Smooth muscle cell (in vitro differentiated cells): ENCODE measurements around the gene CADM4. TPM values are rescaled to one million over a fixed set of nuclear protein-coding genes. Genes with fewer than 3 reads are reported as not detected.

Experiments used
- DNase-seq: peaks from one replicate; lab custom pipeline; 2025; ENCODE audit not compliant: unreplicated experiment; lab: John Stamatoyannopoulos, UW
- H2AFZ ChIP-seq: fragments of 200-600 bp; sonication (generic); 2 replicates; pipeline ENCODE4 v1.6.0; 2016; ENCODE audit warnings: antibody characterized with exemption, low read depth, mild to moderate bottlenecking
- H3F3A ChIP-seq: fragments of 200-600 bp; sonication (generic); 2 replicates; pipeline ENCODE4 v1.6.0; 2017; ENCODE audit warnings: antibody characterized with exemption, low read depth
- H3K27ac ChIP-seq: fragments of 200-600 bp; sonication (generic); 2 replicates; pipeline ENCODE4 v1.5.1; 2016; ENCODE audit warnings: low read depth, mild to moderate bottlenecking
- H3K27me3 ChIP-seq: fragments of 200-600 bp; sonication (generic); 2 replicates; pipeline ENCODE4 v1.6.1; 2016; ENCODE audit warnings: low read depth, mild to moderate bottlenecking
- H3K36me3 ChIP-seq: fragments of 200-600 bp; sonication (generic); 2 replicates; pipeline ENCODE4 v1.5.1; 2016; ENCODE audit warnings: low read depth
- H3K4me1 ChIP-seq: fragments of 200-600 bp; sonication (generic); 2 replicates; pipeline ENCODE4 v1.5.1; 2016; ENCODE audit warnings: low read depth
- H3K4me2 ChIP-seq: fragments of 200-600 bp; sonication (generic); 2 replicates; pipeline ENCODE4 v1.6.0; 2016; ENCODE audit warnings: mild to moderate bottlenecking
- H3K4me3 ChIP-seq: fragments of 200-600 bp; sonication (generic); 2 replicates; pipeline ENCODE4 v1.5.1; 2016; ENCODE audit warnings: mild to moderate bottlenecking
- H3K79me2 ChIP-seq: fragments of 200-600 bp; sonication (generic); 2 replicates; pipeline ENCODE4 v1.6.0; 2016; ENCODE audit warnings: low read depth, mild to moderate bottlenecking
- H3K9ac ChIP-seq: fragments of 200-600 bp; sonication (generic); 2 replicates; pipeline ENCODE4 v1.6.0; 2016; ENCODE audit warnings: low read depth
- H3K9me3 ChIP-seq: fragments of 200-600 bp; sonication (generic); replicated peaks from 2 replicates; pipeline ENCODE4 v1.5.1; 2016; ENCODE audit warnings: low read depth
- H4K20me1 ChIP-seq: fragments of 200-600 bp; sonication (generic); 2 replicates; pipeline ENCODE4 v1.6.0; 2016; ENCODE audit warnings: low read depth
- WGBS: methylation state at CpG from one replicate; pipeline ENCODE4 v1.1.7; 2016; ENCODE audit warnings: low lambda C conversion rate; 5-methylcytosine and 5-hydroxymethylcytosine counted together
- polyA plus RNA-seq: library from polyadenylated mRNA; unstranded; fragments of >200 nt; fragmentation: Nextera tagmentation; extraction: Ambion mirVana; gene quantifications from 2 replicates; pipeline ENCODE4 v1.2.1, GENCODE V29; 2016
- total RNA-seq: library from RNA; depleted of rRNA; stranded (reverse); fragments of >200 nt; gene quantifications from 2 replicates; pipeline ENCODE4 v1.2.3, GENCODE V29; 2014
- TF ChIP-seq, protein P1 (sequence below): fragments of 200-600 bp; sonication (generic); IDR thresholded peaks from 2 replicates; pipeline ENCODE4 v1.5.1; 2017; ENCODE audit warnings: borderline replicate concordance, mild to moderate bottlenecking, antibody characterized with exemption; ENCODE audit not compliant: insufficient read depth, poor library complexity, severe bottlenecking

Gene CADM4
- total and polyA plus RNA-seq, 2 experiments from 2014 or later = 1.9 to 2.4 TPM

DNA sequence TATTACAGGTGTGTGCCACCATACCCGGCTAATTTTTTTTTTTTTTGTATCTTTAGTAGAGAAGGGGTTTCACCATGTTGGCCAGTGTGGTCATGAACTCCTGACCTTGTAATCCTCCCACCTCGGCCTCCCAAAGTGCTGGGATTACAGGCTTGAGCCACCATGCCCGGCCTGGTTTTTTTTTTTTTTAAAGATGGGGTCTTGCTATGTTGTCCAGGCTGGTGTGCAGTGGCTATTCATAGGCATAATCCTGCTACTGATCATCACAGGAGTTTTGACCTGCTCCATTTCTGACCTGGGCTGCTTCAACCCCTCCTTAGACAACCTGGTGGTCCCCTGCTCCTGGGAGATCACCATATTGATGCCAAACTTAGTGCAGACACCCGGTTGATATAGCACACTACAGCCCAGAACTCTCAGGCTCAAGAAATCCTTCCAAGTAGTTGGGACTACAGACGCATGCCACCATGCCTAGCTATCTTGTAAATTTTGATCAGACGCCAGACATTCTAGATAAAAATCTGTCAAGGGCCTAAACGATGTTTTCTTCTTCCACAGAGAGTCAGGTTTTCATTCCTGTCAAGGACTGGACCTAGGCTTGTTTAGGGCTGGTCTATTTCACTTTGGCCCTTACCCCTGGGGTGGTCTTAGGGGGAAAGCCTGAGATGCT, 20.8 kb upstream of the CADM4 start:
- Histone ChIP-seq H3K27ac (no peak overlapping the region), H3K36me3 (peaks cover 18% of the 10 kb centered on the region), H4K20me1 (peaks cover 13% of the 10 kb centered on the region), H2AFZ (no peak overlapping the region), H3K4me2 (no peak overlapping the region), H3K9ac (no peak overlapping the region), H3K4me3 (no peak overlapping the region), H3K79me2 (no peaks in the 10 kb centered on the region), H3F3A (no peaks in the 10 kb centered on the region), H3K4me1 (no peaks in the 10 kb centered on the region), H3K27me3 (no peaks in the 10 kb centered on the region), H3K9me3 (no peaks in the 10 kb centered on the region)
- WGBS = 90% methylated on average over 7 of the region's 7 CpGs
- TF ChIP-seq, protein P1, sequence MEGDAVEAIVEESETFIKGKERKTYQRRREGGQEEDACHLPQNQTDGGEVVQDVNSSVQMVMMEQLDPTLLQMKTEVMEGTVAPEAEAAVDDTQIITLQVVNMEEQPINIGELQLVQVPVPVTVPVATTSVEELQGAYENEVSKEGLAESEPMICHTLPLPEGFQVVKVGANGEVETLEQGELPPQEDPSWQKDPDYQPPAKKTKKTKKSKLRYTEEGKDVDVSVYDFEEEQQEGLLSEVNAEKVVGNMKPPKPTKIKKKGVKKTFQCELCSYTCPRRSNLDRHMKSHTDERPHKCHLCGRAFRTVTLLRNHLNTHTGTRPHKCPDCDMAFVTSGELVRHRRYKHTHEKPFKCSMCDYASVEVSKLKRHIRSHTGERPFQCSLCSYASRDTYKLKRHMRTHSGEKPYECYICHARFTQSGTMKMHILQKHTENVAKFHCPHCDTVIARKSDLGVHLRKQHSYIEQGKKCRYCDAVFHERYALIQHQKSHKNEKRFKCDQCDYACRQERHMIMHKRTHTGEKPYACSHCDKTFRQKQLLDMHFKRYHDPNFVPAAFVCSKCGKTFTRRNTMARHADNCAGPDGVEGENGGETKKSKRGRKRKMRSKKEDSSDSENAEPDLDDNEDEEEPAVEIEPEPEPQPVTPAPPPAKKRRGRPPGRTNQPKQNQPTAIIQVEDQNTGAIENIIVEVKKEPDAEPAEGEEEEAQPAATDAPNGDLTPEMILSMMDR = no peak
- DNase-seq = no peak

DNA sequence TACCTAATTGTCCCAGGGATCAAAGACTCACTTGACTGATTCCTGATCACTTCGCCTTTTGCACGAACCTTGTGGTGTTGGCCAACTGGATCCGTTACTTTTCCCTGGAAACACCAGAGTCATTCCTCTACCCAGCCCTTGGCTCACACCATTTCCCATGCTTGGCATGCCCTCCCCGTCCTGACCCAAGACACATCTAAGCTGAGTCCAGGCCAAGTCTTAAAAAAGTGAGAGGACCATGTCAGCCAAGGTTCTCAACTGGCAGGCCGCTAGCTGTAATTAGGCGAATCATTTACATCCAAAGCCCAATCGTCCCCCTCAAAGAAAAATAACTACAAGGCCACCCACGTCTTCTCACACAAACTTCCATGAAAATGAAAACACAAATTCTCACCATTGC, 18.8 kb upstream of the CADM4 start:
- TF ChIP-seq, protein P1 = no peak
- H2AFZ ChIP-seq = no peak overlapping the region
- DNase-seq = no peak
- H3K4me2 ChIP-seq = no peak overlapping the region
- no peak overlapping the region for H3K4me3 ChIP-seq
- H3K27ac ChIP-seq = no peak overlapping the region
- 96% methylated on average over 8 of the region's 8 CpGs for WGBS
- H3K27me3 ChIP-seq = no peaks in the 10 kb centered on the region
- no peaks in the 10 kb centered on the region for H3K4me1 ChIP-seq
- H3K36me3 ChIP-seq = peaks cover 18% of the 10 kb centered on the region
- no peaks in the 10 kb centered on the region for H3K9me3 ChIP-seq
- H3K79me2 ChIP-seq = no peaks in the 10 kb centered on the region
- no peaks in the 10 kb centered on the region for H3F3A ChIP-seq
- H4K20me1 ChIP-seq = no peaks in the 10 kb centered on the region
- no peak overlapping the region for H3K9ac ChIP-seq

DNA sequence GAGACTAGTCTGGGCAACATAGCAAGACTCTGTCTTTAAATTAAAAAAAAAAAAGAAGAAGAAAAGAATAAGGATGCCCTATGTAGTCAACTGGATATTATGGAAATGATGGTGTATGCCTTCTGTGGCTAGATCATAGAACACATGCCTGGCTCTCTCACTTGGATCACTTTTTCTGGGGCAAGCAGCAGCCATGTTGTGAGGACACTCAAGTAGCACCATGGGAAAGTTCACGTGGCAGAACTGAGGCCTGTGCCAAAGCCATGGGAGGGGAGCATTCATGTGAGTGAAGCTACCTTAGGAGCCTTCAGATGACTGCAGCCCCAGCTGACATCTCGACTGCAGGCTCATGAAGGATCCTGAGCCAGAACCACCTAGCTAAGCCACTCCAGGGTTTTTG, 18.4 kb upstream of the CADM4 start:
- no peaks in the 10 kb centered on the region for H3K79me2 ChIP-seq
- peaks cover 18% of the 10 kb centered on the region for H3K36me3 ChIP-seq
- H3K27me3 ChIP-seq = no peaks in the 10 kb centered on the region
- 98% methylated on average over 2 of the region's 2 CpGs for WGBS
- no peaks in the 10 kb centered on the region for H3K4me1 ChIP-seq
- H3F3A ChIP-seq = no peaks in the 10 kb centered on the region
- no peak overlapping the region for H3K27ac ChIP-seq
- H4K20me1 ChIP-seq = no peaks in the 10 kb centered on the region
- TF ChIP-seq, protein P1 = no peak
- no peak overlapping the region for H2AFZ ChIP-seq
- no peaks in the 10 kb centered on the region for H3K9me3 ChIP-seq
- no peak overlapping the region for H3K4me3 ChIP-seq
- no peak for DNase-seq
- no peak overlapping the region for H3K9ac ChIP-seq
- no peak overlapping the region for H3K4me2 ChIP-seq

DNA sequence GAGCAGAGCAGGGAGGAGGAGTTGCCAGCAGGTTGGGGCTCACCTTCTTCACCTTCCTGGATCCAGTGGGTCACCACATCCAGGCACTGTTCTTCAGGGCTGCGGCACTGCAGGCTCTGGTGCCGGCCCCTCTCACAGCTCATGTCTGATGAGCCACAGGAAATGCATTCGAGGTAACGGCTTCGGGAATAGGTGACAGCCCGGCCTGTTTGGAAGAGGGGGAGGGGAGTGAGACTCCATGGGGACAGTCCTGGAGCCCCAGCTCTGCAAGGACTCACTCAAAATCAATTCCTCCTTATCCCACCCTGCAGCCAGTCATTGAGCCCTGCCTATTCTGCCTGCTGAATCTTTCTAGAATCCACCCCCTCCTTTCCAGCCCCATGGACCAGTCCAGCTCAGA, 16.8 kb upstream of the CADM4 start:
- no peak overlapping the region for H3K27ac ChIP-seq
- DNase-seq = no peak
- H3F3A ChIP-seq = no peaks in the 10 kb centered on the region
- H3K4me3 ChIP-seq = no peak overlapping the region
- H3K9ac ChIP-seq = no peak overlapping the region
- H3K27me3 ChIP-seq = no peaks in the 10 kb centered on the region
- no peaks in the 10 kb centered on the region for H3K4me1 ChIP-seq
- TF ChIP-seq, protein P1 = no peak
- no peaks in the 10 kb centered on the region for H3K79me2 ChIP-seq
- H3K4me2 ChIP-seq = no peak overlapping the region
- 90% methylated on average over 6 of the region's 6 CpGs for WGBS
- H3K36me3 ChIP-seq = peaks cover 18% of the 10 kb centered on the region
- H3K9me3 ChIP-seq = no peaks in the 10 kb centered on the region
- H4K20me1 ChIP-seq = no peaks in the 10 kb centered on the region
- no peak overlapping the region for H2AFZ ChIP-seq
